ENCODE data around the gene RPL7A.

Gene RPL7A

DNA sequence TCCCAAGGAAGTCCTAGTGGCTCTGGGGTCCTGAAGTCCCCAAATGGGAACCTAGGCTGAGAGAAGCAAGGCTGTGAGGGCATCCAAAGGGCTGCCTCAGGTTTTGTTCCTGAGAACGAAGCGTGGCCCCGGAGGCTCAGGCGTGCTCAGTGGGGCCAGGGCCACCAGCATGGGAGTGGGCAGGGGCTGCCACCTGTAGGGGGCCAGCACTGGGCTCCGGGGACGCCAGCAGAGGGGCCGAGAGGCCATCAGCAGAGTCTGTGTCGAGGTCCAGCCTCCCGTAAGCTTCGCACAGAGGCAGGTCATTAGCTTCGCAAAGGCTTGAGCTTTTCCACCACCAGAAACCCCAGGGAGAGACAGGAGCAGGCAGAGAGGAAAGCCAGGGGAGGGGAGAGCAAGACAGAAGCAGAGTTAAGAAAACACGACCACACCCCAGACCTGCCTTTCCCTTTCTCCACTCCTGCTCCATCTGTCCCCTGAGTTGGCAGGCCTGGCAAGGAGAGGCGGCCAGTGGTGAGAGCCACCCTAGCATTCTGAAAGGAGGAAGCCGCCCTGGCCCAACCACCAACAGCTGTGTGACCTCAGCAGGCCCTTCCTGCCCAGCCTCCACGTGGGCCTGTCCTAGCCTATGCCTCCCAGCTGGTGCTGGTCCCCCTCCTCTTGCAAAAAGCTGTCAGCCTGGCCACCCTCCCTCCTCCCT, 6.5 kb upstream of the RPL7A start:
- TF ChIP-seq, protein P1, sequence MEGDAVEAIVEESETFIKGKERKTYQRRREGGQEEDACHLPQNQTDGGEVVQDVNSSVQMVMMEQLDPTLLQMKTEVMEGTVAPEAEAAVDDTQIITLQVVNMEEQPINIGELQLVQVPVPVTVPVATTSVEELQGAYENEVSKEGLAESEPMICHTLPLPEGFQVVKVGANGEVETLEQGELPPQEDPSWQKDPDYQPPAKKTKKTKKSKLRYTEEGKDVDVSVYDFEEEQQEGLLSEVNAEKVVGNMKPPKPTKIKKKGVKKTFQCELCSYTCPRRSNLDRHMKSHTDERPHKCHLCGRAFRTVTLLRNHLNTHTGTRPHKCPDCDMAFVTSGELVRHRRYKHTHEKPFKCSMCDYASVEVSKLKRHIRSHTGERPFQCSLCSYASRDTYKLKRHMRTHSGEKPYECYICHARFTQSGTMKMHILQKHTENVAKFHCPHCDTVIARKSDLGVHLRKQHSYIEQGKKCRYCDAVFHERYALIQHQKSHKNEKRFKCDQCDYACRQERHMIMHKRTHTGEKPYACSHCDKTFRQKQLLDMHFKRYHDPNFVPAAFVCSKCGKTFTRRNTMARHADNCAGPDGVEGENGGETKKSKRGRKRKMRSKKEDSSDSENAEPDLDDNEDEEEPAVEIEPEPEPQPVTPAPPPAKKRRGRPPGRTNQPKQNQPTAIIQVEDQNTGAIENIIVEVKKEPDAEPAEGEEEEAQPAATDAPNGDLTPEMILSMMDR (conservative IDR thresholded peaks at IDR 0.05; ENCODE audit: control insufficient read depth, insufficient read depth, low read depth, low read length), result no peak
- DNase-seq (ENCODE audit: low read depth), result no peak
- H3K4me3 ChIP-seq (ENCODE audit: control insufficient read depth, low read depth, low read length), result no peak overlapping the region

DNA sequence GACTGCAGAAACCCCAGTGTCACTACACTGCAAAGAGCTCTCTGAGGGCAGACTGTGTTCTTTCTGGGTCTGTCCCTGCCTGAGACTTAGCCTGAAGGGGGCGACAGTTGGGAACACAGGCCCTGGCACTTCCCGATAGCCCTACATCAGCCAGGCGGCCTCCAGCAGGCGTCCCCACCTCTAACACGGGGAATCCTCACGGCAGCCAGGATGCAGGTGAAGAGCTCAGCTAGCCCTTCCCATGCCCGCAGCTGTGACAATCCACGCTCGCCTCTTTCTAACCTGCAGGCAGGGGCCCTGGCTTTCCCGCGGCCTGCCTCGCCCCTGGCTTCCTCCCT, 6.0 kb upstream of the RPL7A start:
- TF ChIP-seq, protein P1 (conservative IDR thresholded peaks at IDR 0.05; ENCODE audit: control insufficient read depth, insufficient read depth, low read depth, low read length), result no peak
- DNase-seq (ENCODE audit: low read depth), result no peak
- H3K4me3 ChIP-seq (ENCODE audit: control insufficient read depth, low read depth, low read length), result no peak overlapping the region

GRCh38 chr9:133342570-133342969, 5.4 kb upstream of the RPL7A start:
- no peak for DNase-seq (ENCODE audit: low read depth)
- TF ChIP-seq, protein P1 (conservative IDR thresholded peaks at IDR 0.05; ENCODE audit: control insufficient read depth, insufficient read depth, low read depth, low read length), result peak; percentile 24
- H3K4me3 ChIP-seq (ENCODE audit: control insufficient read depth, low read depth, low read length), result no peak overlapping the region

DNA sequence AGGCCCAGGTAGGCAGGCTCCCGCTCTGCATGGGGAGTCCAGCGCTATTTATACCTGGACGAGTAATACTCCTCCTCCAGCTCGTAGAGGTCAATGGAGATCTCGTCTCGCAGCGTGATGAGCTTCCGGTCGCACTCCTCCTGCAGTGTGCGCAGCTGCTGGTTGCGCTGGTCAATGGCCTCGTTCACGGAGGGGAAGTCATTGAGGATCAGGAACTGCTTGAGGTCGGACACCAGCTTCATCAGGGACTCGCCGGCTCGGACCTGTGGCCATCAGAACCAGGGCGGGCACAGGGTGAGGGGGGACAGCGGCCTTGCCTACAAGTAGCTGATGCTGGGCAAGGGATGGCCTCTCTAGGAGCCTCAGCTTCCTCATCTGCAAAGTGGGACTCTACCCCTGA, 3.9 kb upstream of the RPL7A start:
- TF ChIP-seq, protein P1 (conservative IDR thresholded peaks at IDR 0.05; ENCODE audit: control insufficient read depth, insufficient read depth, low read depth, low read length), result no peak

GRCh38 chr9:133344979-133345378, 3.0 kb upstream of the RPL7A start:
- DNase-seq (ENCODE audit: low read depth), result no peak
- H3K4me3 ChIP-seq (ENCODE audit: control insufficient read depth, low read depth, low read length), result no peak overlapping the region
- TF ChIP-seq, protein P1 (conservative IDR thresholded peaks at IDR 0.05; ENCODE audit: control insufficient read depth, insufficient read depth, low read depth, low read length), result no peak

More for the DNA sequence above, 3.9 kb upstream of the RPL7A start:
- no peak overlapping the region for H3K4me3 ChIP-seq (ENCODE audit: control insufficient read depth, low read depth, low read length)
- no peak for DNase-seq (ENCODE audit: low read depth)

GRCh38 chr9:133345596-133345995, 2.4 kb upstream of the RPL7A start:
- H3K4me3 ChIP-seq (ENCODE audit: control insufficient read depth, low read depth, low read length), result no peak overlapping the region
- TF ChIP-seq, protein P1 (conservative IDR thresholded peaks at IDR 0.05; ENCODE audit: control insufficient read depth, insufficient read depth, low read depth, low read length), result no peak
- no peak for DNase-seq (ENCODE audit: low read depth)

Measured in fibroblast of mammary gland (primary cell).